ENCODE data around the gene DZIP3.

- no peak for TF ChIP-seq CTCF (IDR thresholded peaks at IDR 0.05)
- TF ChIP-seq POLR2A (IDR thresholded peaks at IDR 0.05): no peak
Observed at GRCh38 chr3:108642526-108642925, 53.0 kb downstream of the DZIP3 start.

Measured in heart left ventricle (tissue), 13 donors.